ENCODE measurements around the gene IMPA2. TPM values are rescaled to one million over a fixed set of nuclear protein-coding genes. Genes with fewer than 3 reads are reported as not detected.

Gene IMPA2
- total and polyA plus RNA-seq, 4 donors = 43.4 to 65.4 (median 61.5) TPM

GRCh38 chr18:11980163-11980493, 1.2 kb upstream of the IMPA2 start:
- peak overlapping the region in 1 of 2 donors; percentile 61 for H3K9ac ChIP-seq (ENCODE audit: insufficient read depth in 1 of 2, low read length in 2 of 2)
- H3K4me3 ChIP-seq = peak overlapping the region; percentile 54
- WGBS, 2 donors = 4 to 9% methylated on average over 11 of the region's 11 CpGs
- no peaks in the 10 kb centered on the region for H3K27me3 ChIP-seq (ENCODE audit: control insufficient read depth in 3 of 3, insufficient read depth in 3 of 3, low read length in 2 of 3)
- no peaks in the 10 kb centered on the region for H3K9me3 ChIP-seq (ENCODE audit: control insufficient read depth in 4 of 4, insufficient read depth in 3 of 4, low read length in 3 of 4)
- H3K27ac ChIP-seq (ENCODE audit: low read depth in 1 of 2, low read length in 1 of 2) = peak overlapping the region; percentile 96 to 99
- peak in 1 of 3 donors; percentile 80 for DNase-seq
- TF ChIP-seq CTCF (IDR thresholded peaks at IDR 0.05; ENCODE audit: control extremely low read depth, extremely low read depth) = no peak
- H3K36me3 ChIP-seq (ENCODE audit: control insufficient read depth in 4 of 4, insufficient read depth in 4 of 4, low read length in 4 of 4) = no peaks in the 10 kb centered on the region
- peaks cover 0 to 43% (median 13%) of the 10 kb centered on the region in 5 donors for H3K4me1 ChIP-seq (ENCODE audit: control insufficient read depth in 5 of 5, insufficient read depth in 5 of 5, low read length in 5 of 5)
- ATAC-seq (ENCODE audit: insufficient read depth, low FRiP score) = no peak

- H3K27ac ChIP-seq (ENCODE audit: low read depth in 1 of 2, low read length in 1 of 2) = peak overlapping the region; percentile 96 to 99
- ATAC-seq (ENCODE audit: insufficient read depth, low FRiP score) (peak; percentile 92), DNase-seq (peak; percentile 99 to 100 (median 99))
- WGBS, 2 donors = 0 to 1% methylated on average over 70 to 76 of the region's 76 CpGs
- H3K4me3 ChIP-seq = peak overlapping the region; percentile 54
- H3K9me3 ChIP-seq (ENCODE audit: control insufficient read depth in 4 of 4, insufficient read depth in 3 of 4, low read length in 3 of 4) = no peaks in the 10 kb centered on the region
- H3K9ac ChIP-seq (ENCODE audit: insufficient read depth in 1 of 2, low read length in 2 of 2) = peak overlapping the region in 1 of 2 donors; percentile 61
- H3K27me3 ChIP-seq (ENCODE audit: control insufficient read depth in 3 of 3, insufficient read depth in 3 of 3, low read length in 2 of 3) = no peaks in the 10 kb centered on the region
- peaks cover 0 to 43% (median 13%) of the 10 kb centered on the region in 5 donors for H3K4me1 ChIP-seq (ENCODE audit: control insufficient read depth in 5 of 5, insufficient read depth in 5 of 5, low read length in 5 of 5)
- H3K36me3 ChIP-seq (ENCODE audit: control insufficient read depth in 4 of 4, insufficient read depth in 4 of 4, low read length in 4 of 4) = no peaks in the 10 kb centered on the region
- TF ChIP-seq CTCF (IDR thresholded peaks at IDR 0.05; ENCODE audit: control extremely low read depth, extremely low read depth) = no peak
These were observed 664 bp upstream of the IMPA2 start for GRCh38 chr18:11980494-11981191.

GRCh38 chr18:11981543-11982366, 448 bp downstream of the IMPA2 start:
- ATAC-seq (ENCODE audit: insufficient read depth, low FRiP score) (peak; percentile 12), DNase-seq (peak; percentile 56 to 66 (median 59))
- no peaks in the 10 kb centered on the region for H3K9me3 ChIP-seq (ENCODE audit: control insufficient read depth in 4 of 4, insufficient read depth in 3 of 4, low read length in 3 of 4)
- H3K4me1 ChIP-seq (ENCODE audit: control insufficient read depth in 5 of 5, insufficient read depth in 5 of 5, low read length in 5 of 5) = peaks cover 0 to 39% (median 9%) of the 10 kb centered on the region in 5 donors
- H3K27ac ChIP-seq (ENCODE audit: low read depth in 1 of 2, low read length in 1 of 2) = peak overlapping the region; percentile 90 to 95
- no peak for TF ChIP-seq CTCF (IDR thresholded peaks at IDR 0.05; ENCODE audit: control extremely low read depth, extremely low read depth)
- WGBS, 2 donors = 1% methylated on average over 58 to 71 of the region's 71 CpGs
- peak overlapping the region; percentile 63 to 85 for H3K9ac ChIP-seq (ENCODE audit: insufficient read depth in 1 of 2, low read length in 2 of 2)
- H3K36me3 ChIP-seq (ENCODE audit: control insufficient read depth in 4 of 4, insufficient read depth in 4 of 4, low read length in 4 of 4) = no peaks in the 10 kb centered on the region
- H3K4me3 ChIP-seq = peak overlapping the region; percentile 75
- H3K27me3 ChIP-seq (ENCODE audit: control insufficient read depth in 3 of 3, insufficient read depth in 3 of 3, low read length in 2 of 3) = no peaks in the 10 kb centered on the region
